GM23248 (cell line): ENCODE data around the gene C5orf52.

Source experiments
- EZH2 ChIP-seq: fragments of 200-600 bp; sonication (generic); IDR thresholded peaks from 2 replicates; pipeline ENCODE4 v1.6.1; 2018; ENCODE audit warnings: antibody characterized with exemption, mild to moderate bottlenecking; ENCODE audit not compliant: insufficient read depth, poor library complexity, severe bottlenecking
- EZH2phosphoT487 ChIP-seq: fragments of 200-600 bp; sonication (generic); IDR thresholded peaks from 2 replicates; pipeline ENCODE4 v1.6.1; 2018; ENCODE audit warnings: antibody characterized with exemption, moderate library complexity, mild to moderate bottlenecking, low read depth; ENCODE audit not compliant: insufficient read depth

GRCh38 chr5:157710882-157711281 is 39.5 kb downstream of the C5orf52 start:
- TF ChIP-seq EZH2phosphoT487 (no peak), EZH2 (no peak)
